ENCODE results near the gene EMC9. TPM values are rescaled to one million over a fixed set of nuclear protein-coding genes. Genes with fewer than 3 reads are reported as not detected.

EMC9 gene
- total and polyA plus RNA-seq, 2 donors (not counting 1 experiment from before 2014, with no cell fraction given), result 24.7 to 25.9 TPM

DNA sequence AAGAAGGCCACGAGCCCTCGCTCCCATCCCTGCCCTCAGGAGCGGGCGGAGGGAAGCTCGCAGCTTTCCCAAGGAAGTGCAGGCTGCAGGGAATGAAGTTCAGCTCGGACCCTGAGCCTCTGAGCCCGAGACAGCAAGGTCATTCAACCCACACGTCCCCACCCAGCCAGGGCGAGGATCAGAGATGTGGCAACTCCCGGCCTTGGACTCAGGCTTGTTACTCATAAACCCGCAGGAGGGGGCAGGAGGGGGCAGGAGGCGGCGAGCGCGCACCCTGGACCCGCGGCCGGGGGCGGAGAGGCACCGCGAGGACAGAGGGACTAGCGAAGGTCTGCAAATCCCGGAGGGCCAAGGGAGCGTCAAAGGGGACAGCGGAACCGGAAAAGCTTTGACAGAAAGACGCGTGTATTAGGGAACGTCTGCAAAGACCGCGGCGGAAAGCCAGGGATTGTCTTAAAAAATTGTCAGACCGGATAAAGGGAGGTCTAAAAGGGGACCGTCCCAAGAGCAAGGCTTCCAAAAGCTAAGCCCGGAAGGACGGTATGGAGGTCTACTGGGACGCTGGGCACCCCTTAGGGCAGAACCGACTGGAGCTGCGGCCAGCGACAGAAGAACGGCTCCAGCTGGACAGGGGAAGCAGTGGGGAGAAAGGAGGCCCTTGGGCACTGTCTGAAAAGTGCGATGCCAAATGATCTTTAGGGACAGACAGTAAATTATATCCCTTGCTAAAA is 27.4 kb downstream of the EMC9 start:
- under 1% methylated on average over 42 of the region's 42 CpGs for WGBS (ENCODE audit: insufficient coverage)
- peaks cover 48% of the 10 kb centered on the region for H3K79me2 ChIP-seq (ENCODE audit: control insufficient read depth, insufficient read depth, low read length)

More for the DNA sequence above, 27.4 kb downstream of the EMC9 start:
- H3K4me3 Mint-ChIP-seq, result peak overlapping the region; percentile 93
- POLR2A ChIA-PET, result interaction anchor here (0.5 to 2.9 kb wide), 20 partner anchors 12 to 1019 kb away, joined by 3 to 49 read pairs (median 4); partner anchors contain the start of genes ACIN1, CBLN3, CHMP4A and EMC9
- DNase-seq, result no peak
- peaks cover 27% of the 10 kb centered on the region for H3K4me1 Mint-ChIP-seq
- peak overlapping the region; percentile 99 to 100 for H3K27ac ChIP-seq (ENCODE audit: low read length in 2 of 2)
- peak overlapping the region; percentile 95 for H3K4me2 ChIP-seq (replicated peaks; ENCODE audit: low read depth, low read length, poor library complexity, severe bottlenecking)
- no peaks in the 10 kb centered on the region for H3K27me3 Mint-ChIP-seq
- H3K9ac ChIP-seq (ENCODE audit: low read length), result peak overlapping the region; percentile 98
- TF ChIP-seq, protein P1, sequence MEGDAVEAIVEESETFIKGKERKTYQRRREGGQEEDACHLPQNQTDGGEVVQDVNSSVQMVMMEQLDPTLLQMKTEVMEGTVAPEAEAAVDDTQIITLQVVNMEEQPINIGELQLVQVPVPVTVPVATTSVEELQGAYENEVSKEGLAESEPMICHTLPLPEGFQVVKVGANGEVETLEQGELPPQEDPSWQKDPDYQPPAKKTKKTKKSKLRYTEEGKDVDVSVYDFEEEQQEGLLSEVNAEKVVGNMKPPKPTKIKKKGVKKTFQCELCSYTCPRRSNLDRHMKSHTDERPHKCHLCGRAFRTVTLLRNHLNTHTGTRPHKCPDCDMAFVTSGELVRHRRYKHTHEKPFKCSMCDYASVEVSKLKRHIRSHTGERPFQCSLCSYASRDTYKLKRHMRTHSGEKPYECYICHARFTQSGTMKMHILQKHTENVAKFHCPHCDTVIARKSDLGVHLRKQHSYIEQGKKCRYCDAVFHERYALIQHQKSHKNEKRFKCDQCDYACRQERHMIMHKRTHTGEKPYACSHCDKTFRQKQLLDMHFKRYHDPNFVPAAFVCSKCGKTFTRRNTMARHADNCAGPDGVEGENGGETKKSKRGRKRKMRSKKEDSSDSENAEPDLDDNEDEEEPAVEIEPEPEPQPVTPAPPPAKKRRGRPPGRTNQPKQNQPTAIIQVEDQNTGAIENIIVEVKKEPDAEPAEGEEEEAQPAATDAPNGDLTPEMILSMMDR (IDR thresholded peaks at IDR 0.05), result no peak
- no peak for TF ChIP-seq EZH2 (IDR thresholded peaks at IDR 0.05; ENCODE audit: borderline replicate concordance, insufficient read depth, low read depth, low read length, poor library complexity, severe bottlenecking)
- CTCF ChIA-PET, result interaction anchor here (0.8 to 4.1 kb wide), 25 partner anchors 9 to 317 kb away, joined by 3 to 37 read pairs (median 6); partner anchors contain the start of genes CARMIL3, CIDEB, EMC9 and IPO4
- H3K27ac Mint-ChIP-seq, result peak overlapping the region; percentile 100
- H4K20me1 ChIP-seq (ENCODE audit: control insufficient read depth, insufficient read depth, low read length, poor library complexity, severe bottlenecking), result peaks cover 13% of the 10 kb centered on the region
- intact Hi-C loops (cut with micrococcal nuclease), result loop anchor here (1.0 to 10.0 kb wide), 13 partner anchors 20 to 559 kb away; partner anchors contain the start of genes CHMP4A, EMC9, GMPR2 and IPO4
- H3K4me3 ChIP-seq (ENCODE audit: control extremely low read depth in 1 of 5, extremely low read depth in 1 of 5, insufficient read depth in 1 of 5, low read depth in 2 of 5, low read length in 4 of 5), result peak overlapping the region; percentile 88 to 99 (median 97)
- H3K9me3 Mint-ChIP-seq (ENCODE audit: insufficient read depth), result no peaks in the 10 kb centered on the region
- peaks cover 0 to 24% of the 10 kb centered on the region in 2 experiments for H3K36me3 ChIP-seq (replicated peaks in 1 of 2; ENCODE audit: control extremely low read depth in 1 of 2, control insufficient read depth in 1 of 2, extremely low read depth in 1 of 2, insufficient read depth in 2 of 2, low read length in 1 of 2)
- ATAC-seq (ENCODE audit: low read depth), result peak; percentile 12
- H3K4me1 ChIP-seq (ENCODE audit: control insufficient read depth in 2 of 2, insufficient read depth in 2 of 2, low read length in 2 of 2), result peaks cover 19 to 29% of the 10 kb centered on the region in 2 donors
- H3K9me3 ChIP-seq (ENCODE audit: control extremely low read depth in 1 of 3, control insufficient read depth in 2 of 3, insufficient read depth in 1 of 3, low read length in 2 of 3), result no peaks in the 10 kb centered on the region
- H3K27me3 ChIP-seq (replicated peaks in 1 of 4; ENCODE audit: control extremely low read depth in 1 of 4, control insufficient read depth in 3 of 4, insufficient read depth in 4 of 4, low read length in 3 of 4), result no peaks in the 10 kb centered on the region
- H2AFZ ChIP-seq (ENCODE audit: insufficient read depth, low read depth, low read length, poor library complexity, severe bottlenecking), result peak overlapping the region; percentile 82
